Endothelial cell of umbilical vein (primary cell): ENCODE results near the gene ZNF497. TPM values are rescaled to one million over a fixed set of nuclear protein-coding genes. Genes with fewer than 3 reads are reported as not detected.

Experiments used
- BruUV-seq: library from RNA; stranded (reverse); fragments of 400-500 nt; replicated peaks from 2 replicates; lab custom pipeline; 2021; lab: Mats Ljungman, UMichigan
- CTCF ChIA-PET: fragments of 300-600, 350-600 bp; sonication (Branson Sonifier 250); formaldehyde crosslinking; loops from one replicate; lab custom pipeline; 2021; ENCODE audit warnings: antibody characterized with exemption, inconsistent platforms; lab: Charles Lee
- POLR2A ChIA-PET: fragments of 300-600, 350-600 bp; sonication (Branson Sonifier 250); formaldehyde crosslinking; loops from one replicate; lab custom pipeline; 2021; ENCODE audit warnings: antibody characterized with exemption, inconsistent platforms; lab: Charles Lee
- DNase-seq: peaks from one replicate; pipeline ENCODE4 v3.0.0-alpha.2; 2011; ENCODE audit warnings: low read depth, low spot score
- FAIRE-seq: peaks from 2 replicates; lab custom pipeline; 2011; peaks lifted over from hg19 to GRCh38; lab: Jason Lieb, UNC
- H2AFZ ChIP-seq: 2 replicates; pipeline ENCODE4 v1.6.0; 2012; ENCODE audit warnings: low read depth, low read length, control low read depth, inconsistent platforms
- H3K27ac ChIP-seq: 2 replicates; pipeline ENCODE4 v1.5.1; 2011; ENCODE audit warnings: low read depth, mild to moderate bottlenecking, control low read depth, low read length, moderate library complexity; ENCODE audit not compliant: insufficient read depth
- H3K27me3 ChIP-seq, 2 experiments: 2 replicates each; pipeline versions ENCODE4 v1.6.0 to v1.6.1; 2011; ENCODE audit warnings: low read length in 2 of 2, mixed read lengths in 1 of 2; ENCODE audit not compliant: control insufficient read depth in 2 of 2, insufficient read depth in 2 of 2
- H3K36me3 ChIP-seq, 2 experiments: 2 replicates in 1 of 2; 3 replicates in 1 of 2; pipeline ENCODE4 v1.5.1; 2011; ENCODE audit warnings: low read length in 2 of 2, mild to moderate bottlenecking in 1 of 2, moderate library complexity in 1 of 2; ENCODE audit not compliant: control insufficient read depth in 2 of 2, insufficient read depth in 2 of 2; ENCODE audit errors: extremely low read depth in 1 of 2
- H3K4me1 ChIP-seq: 3 replicates; pipeline ENCODE4 v1.5.1; 2011; ENCODE audit warnings: mild to moderate bottlenecking, low read length; ENCODE audit not compliant: control insufficient read depth, insufficient read depth; ENCODE audit errors: extremely low read depth
- H3K4me2 ChIP-seq: 2 replicates; pipeline ENCODE4 v1.6.1; 2011; ENCODE audit warnings: low read length, control low read depth, mixed read lengths; ENCODE audit not compliant: insufficient read depth
- H3K4me3 ChIP-seq, 3 experiments: fragments of 200-600 bp in 1 of 3; sonication (generic), shearing (Covaris generic) in 1 of 3; replicated peaks in 1 of 3; 2 replicates each; pipeline ENCODE4 v1.5.1; 2011 to 2016; ENCODE audit warnings: control low read depth in 3 of 3, low read length in 3 of 3, mild to moderate bottlenecking in 2 of 3, inconsistent platforms in 1 of 3, low read depth in 1 of 3, moderate library complexity in 1 of 3; ENCODE audit not compliant: insufficient read depth in 1 of 3
- H3K79me2 ChIP-seq: 2 replicates; pipeline ENCODE4 v1.6.0; 2012; ENCODE audit warnings: low read length, inconsistent platforms; ENCODE audit not compliant: control insufficient read depth, insufficient read depth
- H3K9ac ChIP-seq: replicated peaks from 2 replicates; pipeline ENCODE3; 2011; ENCODE audit warnings: low read length, control low read depth; ENCODE audit not compliant: insufficient read depth; ENCODE audit errors: extremely low read depth
- H3K9me1 ChIP-seq: replicated peaks from 3 replicates; pipeline ENCODE4 v1.6.0; 2011; ENCODE audit warnings: mild to moderate bottlenecking, low read length; ENCODE audit not compliant: control insufficient read depth, insufficient read depth; ENCODE audit errors: extremely low read depth
- H3K9me3 ChIP-seq: replicated peaks from 2 replicates; pipeline ENCODE4 v1.5.1; 2012; ENCODE audit warnings: low read length, inconsistent platforms; ENCODE audit not compliant: control insufficient read depth, insufficient read depth
- H4K20me1 ChIP-seq: replicated peaks from 2 replicates; pipeline ENCODE3; 2011; ENCODE audit warnings: mild to moderate bottlenecking, low read length; ENCODE audit not compliant: control insufficient read depth, insufficient read depth; ENCODE audit errors: extremely low read depth
- EZH2 ChIP-seq: IDR thresholded peaks from 2 replicates; pipeline ENCODE4 v1.6.1; 2012; ENCODE audit warnings: borderline replicate concordance, low read depth, mild to moderate bottlenecking, moderate library complexity, low read length, inconsistent platforms; ENCODE audit not compliant: severe bottlenecking
- FOS ChIP-seq: IDR thresholded peaks from 2 replicates; pipeline ENCODE4 v1.6.1; 2011; ENCODE audit warnings: mild to moderate bottlenecking, low read length, moderate library complexity, borderline replicate concordance; ENCODE audit not compliant: insufficient read depth
- GATA2 ChIP-seq: IDR thresholded peaks from 2 replicates; pipeline ENCODE4 v1.7.0; 2011; ENCODE audit warnings: low read depth, mild to moderate bottlenecking, moderate library complexity, mixed read lengths, low read length; ENCODE audit not compliant: insufficient read length, insufficient read depth
- JUN ChIP-seq: IDR thresholded peaks from 2 replicates; pipeline ENCODE4 v1.6.1; 2011; ENCODE audit warnings: borderline replicate concordance, low read depth; ENCODE audit not compliant: insufficient read length, insufficient read depth
- MYC ChIP-seq: IDR thresholded peaks from one replicate; pipeline ENCODE4 v1.6.1; 2011; ENCODE audit warnings: mild to moderate bottlenecking, low read depth, low read length
- POLR2A ChIP-seq: IDR thresholded peaks from 2 replicates; pipeline ENCODE4 v1.6.1; 2012; ENCODE audit warnings: low read depth, mild to moderate bottlenecking, control low read depth, low read length
- POLR2AphosphoS5 ChIP-seq: IDR thresholded peaks from 2 replicates; pipeline ENCODE4 v1.6.1; 2012; ENCODE audit warnings: low read depth, mild to moderate bottlenecking, control low read depth, low read length, moderate library complexity; ENCODE audit not compliant: insufficient read depth
- dilution Hi-C: fragments of 300-500 bp; cut with MboI; formaldehyde crosslinking; loops from one replicate; pipeline ENCODE4 v1.15.0; 2019; ENCODE audit warnings: low sequenced_read_pairs; ENCODE audit not compliant: extremely low pct_ligation_motif_present
- intact Hi-C: fragments of 100-400 bp; cut with micrococcal nuclease; formaldehyde crosslinking; loops from one replicate; pipeline ENCODE4 v1.10.0; 2022
- polyA plus RNA-seq, 4 experiments: library from polyadenylated mRNA; depleted of rRNA in 3 of 4; stranded (reverse) in 3 of 4; unstranded in 1 of 4; fragments of >200 nt; gene quantifications; 2 replicates each; pipeline versions ENCODE4 v1.2.1 to v1.2.3, GENCODE V29; 2011 to 2012; ENCODE audit warnings: missing spikeins in 1 of 4
- total RNA-seq: library from RNA; stranded (reverse); gene quantifications from 2 replicates; pipeline ENCODE4 v1.2.3, GENCODE V29; 2021
- TF ChIP-seq, protein P1 (sequence below): IDR thresholded peaks from 2 replicates; pipeline ENCODE4 v1.6.1; 2011; ENCODE audit not compliant: insufficient read depth, insufficient read length
- TF ChIP-seq, protein P2 (sequence below), 2 donors: IDR thresholded peaks; 1 replicate in 1 of 2; 2 replicates in 1 of 2; pipeline ENCODE4 v1.5.1; 2011; ENCODE audit warnings: low read length in 2 of 2, mild to moderate bottlenecking in 2 of 2, moderate library complexity in 2 of 2, control low read depth in 1 of 2, inconsistent platforms in 1 of 2, low read depth in 1 of 2; ENCODE audit not compliant: insufficient read depth in 1 of 2; ENCODE audit errors: extremely low read depth in 1 of 2

ZNF497 gene
- total and polyA plus RNA-seq, 2 donors (not counting 3 experiments of a cell fraction or from before 2014, with no cell fraction given), result 0.40 to 1.3 TPM

DNA sequence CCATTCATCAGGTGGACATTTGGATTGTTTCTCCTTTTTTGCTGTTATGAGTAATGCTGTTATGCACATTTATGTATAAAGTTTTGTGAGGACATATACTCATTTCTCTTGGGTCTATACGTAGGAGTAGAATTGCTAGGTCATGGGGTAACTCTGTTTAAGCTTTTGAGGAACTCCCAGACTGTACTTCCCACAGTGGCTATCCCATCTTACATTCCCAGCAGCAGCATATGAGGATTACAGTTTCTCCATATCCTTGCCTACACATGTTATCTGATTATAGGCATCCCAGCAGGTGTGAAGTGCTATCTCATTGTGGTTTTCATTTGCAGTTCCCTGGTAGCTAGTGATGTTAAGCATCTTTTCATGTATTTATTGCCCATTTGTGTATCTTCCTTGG is 29.9 kb downstream of the ZNF497 start:
- Histone ChIP-seq H3K9me3 (no peaks in the 10 kb centered on the region), H4K20me1 (no peaks in the 10 kb centered on the region), H3K4me3 (no peak overlapping the region), H3K27ac (no peak overlapping the region), H3K9me1 (no peaks in the 10 kb centered on the region), H3K9ac (no peak overlapping the region), H3K4me1 (peaks cover 6% of the 10 kb centered on the region), H3K27me3 (no peaks in the 10 kb centered on the region), H3K79me2 (peaks cover 10% of the 10 kb centered on the region), H2AFZ (no peak overlapping the region), H3K4me2 (no peak overlapping the region), H3K36me3 (peaks cover 0 to 13% of the 10 kb centered on the region in 2 experiments)
- dilution Hi-C loops, result no loop called here
- TF ChIP-seq EZH2, result no peak
- TF ChIP-seq MYC, result no peak
- TF ChIP-seq, protein P1, sequence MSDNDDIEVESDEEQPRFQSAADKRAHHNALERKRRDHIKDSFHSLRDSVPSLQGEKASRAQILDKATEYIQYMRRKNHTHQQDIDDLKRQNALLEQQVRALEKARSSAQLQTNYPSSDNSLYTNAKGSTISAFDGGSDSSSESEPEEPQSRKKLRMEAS, result no peak
- no peak for TF ChIP-seq JUN
- TF ChIP-seq, protein P2, sequence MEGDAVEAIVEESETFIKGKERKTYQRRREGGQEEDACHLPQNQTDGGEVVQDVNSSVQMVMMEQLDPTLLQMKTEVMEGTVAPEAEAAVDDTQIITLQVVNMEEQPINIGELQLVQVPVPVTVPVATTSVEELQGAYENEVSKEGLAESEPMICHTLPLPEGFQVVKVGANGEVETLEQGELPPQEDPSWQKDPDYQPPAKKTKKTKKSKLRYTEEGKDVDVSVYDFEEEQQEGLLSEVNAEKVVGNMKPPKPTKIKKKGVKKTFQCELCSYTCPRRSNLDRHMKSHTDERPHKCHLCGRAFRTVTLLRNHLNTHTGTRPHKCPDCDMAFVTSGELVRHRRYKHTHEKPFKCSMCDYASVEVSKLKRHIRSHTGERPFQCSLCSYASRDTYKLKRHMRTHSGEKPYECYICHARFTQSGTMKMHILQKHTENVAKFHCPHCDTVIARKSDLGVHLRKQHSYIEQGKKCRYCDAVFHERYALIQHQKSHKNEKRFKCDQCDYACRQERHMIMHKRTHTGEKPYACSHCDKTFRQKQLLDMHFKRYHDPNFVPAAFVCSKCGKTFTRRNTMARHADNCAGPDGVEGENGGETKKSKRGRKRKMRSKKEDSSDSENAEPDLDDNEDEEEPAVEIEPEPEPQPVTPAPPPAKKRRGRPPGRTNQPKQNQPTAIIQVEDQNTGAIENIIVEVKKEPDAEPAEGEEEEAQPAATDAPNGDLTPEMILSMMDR (IDR thresholded peaks at IDR 0.05; ENCODE audit: extremely low read depth in 1 of 2, insufficient read depth in 1 of 2, low read depth in 1 of 2, low read length in 2 of 2), result no peak
- no peak for TF ChIP-seq FOS
- no peak for TF ChIP-seq POLR2A
- no peak for TF ChIP-seq GATA2
- no peak for TF ChIP-seq POLR2AphosphoS5
- no peak for FAIRE-seq
- intact Hi-C loops, result no loop called here
- ChIA-PET POLR2A (no interaction called here), CTCF (no interaction called here)
- BruUV-seq, result no TSS peak
- DNase-seq, result no peak
